GM10266 (cell line): ENCODE results near the gene PLA2G4C.
A peak's percentile ranks its signal among the peaks of the same experiment; 100 is the strongest.

Experiments
- DNase-seq: peaks from one replicate; pipeline ENCODE4 v3.0.0; 2012; ENCODE audit errors: extremely low spot score
- TF ChIP-seq, protein P1 (sequence below): IDR thresholded peaks from 2 replicates; pipeline ENCODE4 v1.5.1; 2012; ENCODE audit warnings: mild to moderate bottlenecking, low read depth; ENCODE audit not compliant: control insufficient read depth, insufficient read depth; ENCODE audit errors: missing control alignments

Gene PLA2G4C

DNA sequence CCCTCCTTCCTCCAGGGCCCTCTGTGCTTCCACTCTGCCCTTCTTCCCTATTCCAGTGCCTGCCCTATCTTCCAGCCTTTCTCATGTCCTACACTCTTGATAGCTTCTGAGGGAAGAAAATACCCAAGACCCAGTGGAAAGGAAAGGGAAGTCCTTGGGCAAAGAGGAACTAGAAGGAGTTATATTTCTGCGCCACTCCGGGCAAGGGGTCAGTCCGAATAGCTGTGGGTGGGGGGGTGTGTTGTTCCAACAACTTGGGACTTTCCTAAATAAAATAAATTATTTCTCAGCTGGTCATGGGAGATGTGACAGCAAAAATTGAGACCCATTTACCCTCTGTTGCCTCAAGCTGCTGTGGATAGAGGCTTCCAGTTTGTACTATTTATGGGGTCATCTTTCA lies 89.9 kb downstream of the PLA2G4C start:
- TF ChIP-seq, protein P1, sequence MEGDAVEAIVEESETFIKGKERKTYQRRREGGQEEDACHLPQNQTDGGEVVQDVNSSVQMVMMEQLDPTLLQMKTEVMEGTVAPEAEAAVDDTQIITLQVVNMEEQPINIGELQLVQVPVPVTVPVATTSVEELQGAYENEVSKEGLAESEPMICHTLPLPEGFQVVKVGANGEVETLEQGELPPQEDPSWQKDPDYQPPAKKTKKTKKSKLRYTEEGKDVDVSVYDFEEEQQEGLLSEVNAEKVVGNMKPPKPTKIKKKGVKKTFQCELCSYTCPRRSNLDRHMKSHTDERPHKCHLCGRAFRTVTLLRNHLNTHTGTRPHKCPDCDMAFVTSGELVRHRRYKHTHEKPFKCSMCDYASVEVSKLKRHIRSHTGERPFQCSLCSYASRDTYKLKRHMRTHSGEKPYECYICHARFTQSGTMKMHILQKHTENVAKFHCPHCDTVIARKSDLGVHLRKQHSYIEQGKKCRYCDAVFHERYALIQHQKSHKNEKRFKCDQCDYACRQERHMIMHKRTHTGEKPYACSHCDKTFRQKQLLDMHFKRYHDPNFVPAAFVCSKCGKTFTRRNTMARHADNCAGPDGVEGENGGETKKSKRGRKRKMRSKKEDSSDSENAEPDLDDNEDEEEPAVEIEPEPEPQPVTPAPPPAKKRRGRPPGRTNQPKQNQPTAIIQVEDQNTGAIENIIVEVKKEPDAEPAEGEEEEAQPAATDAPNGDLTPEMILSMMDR = no peak
- no peak for DNase-seq

DNA sequence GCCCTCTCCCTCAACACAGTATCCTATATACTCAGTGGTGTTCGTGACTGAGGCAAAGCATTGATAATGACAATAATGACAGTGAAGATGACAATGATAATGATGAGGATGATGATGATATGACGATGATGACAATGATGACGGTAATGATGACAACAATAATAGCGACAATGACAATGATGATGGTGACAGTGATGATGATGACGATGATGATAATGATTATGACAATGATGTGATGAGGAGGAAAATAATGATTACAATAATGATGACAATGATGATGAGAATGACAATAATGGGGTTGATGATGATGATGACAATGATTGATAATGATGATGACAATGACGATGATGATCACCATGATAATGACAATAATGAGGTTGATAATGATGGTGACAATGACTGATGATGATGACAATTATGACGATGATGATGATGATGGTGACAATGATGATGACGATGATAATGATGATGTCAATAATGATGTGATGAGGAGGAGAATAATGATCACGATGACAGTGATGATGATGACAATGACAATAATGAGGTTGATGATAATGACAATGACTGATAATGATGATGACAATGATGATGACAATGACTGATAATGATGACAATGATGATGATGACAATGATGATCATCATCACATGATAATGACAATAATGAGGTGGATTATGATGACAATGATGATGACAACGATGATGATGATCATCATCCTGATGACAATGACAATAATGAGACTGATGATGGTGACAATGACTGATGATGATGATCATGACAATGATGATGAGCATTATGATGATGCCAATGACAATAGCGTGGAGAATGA lies 99.5 kb downstream of the PLA2G4C start:
- TF ChIP-seq, protein P1 = no peak
- DNase-seq = no peak

DNA sequence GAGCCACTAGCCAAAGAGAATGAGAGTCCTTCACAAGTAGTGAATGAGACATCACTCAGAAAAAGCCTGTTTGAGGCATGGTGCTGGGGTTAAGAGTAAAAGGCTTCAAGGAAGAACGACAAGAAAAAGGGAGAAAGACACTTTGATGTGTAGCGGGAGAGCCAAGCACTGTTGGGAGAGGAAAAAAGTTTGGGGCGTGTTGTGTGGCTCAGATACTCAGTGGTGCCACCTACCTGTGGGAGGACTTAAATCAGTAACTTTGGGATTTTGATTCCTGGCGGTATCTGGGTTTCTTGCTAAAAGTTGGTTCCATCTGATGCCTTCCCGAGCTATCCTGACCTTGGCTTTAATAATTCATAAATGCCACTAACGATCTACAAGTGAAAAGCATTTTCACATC lies 103.9 kb downstream of the PLA2G4C start:
- TF ChIP-seq, protein P1 = peak; percentile 27
- DNase-seq = no peak

DNA sequence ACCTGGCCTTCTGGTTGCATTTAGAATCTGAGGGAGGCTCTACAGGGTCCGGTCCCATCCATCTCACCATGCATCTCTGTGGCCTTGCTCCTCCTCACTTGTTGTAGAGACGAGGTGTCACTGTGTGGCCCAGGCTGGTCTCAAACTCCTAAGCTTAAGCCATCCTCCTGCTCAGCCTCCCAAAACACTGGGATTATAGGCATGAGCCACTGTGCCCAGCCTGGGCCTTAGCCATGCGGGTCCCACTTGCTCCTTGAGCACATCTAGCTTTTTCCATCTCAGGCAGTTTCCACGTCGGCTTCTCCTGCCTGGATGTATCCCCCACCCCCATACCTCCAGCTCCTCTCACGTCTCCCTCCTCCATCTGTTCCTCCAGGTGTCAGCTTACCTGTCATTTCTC lies 106.4 kb downstream of the PLA2G4C start:
- TF ChIP-seq, protein P1 = no peak
- DNase-seq = no peak

DNA sequence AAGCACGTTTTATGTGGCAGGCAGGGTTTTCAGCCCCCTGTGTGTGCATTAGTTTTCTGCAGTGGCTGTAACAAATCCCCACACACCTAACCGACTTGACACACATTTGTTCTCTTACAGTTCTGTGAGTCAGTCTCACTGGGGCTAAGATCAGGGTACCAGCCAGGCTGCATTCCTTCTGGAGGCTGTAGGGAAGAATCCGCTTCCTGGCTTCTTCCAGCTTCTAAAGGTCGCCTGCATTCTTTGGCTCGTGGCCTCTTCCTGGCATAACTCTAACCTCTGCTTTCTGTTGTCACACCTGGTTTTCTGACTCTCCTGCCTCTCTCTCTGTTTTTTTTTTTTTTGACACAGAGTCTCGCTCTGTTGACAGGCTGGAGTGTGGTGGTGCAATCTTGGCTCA lies 109.8 kb downstream of the PLA2G4C start:
- TF ChIP-seq, protein P1 = no peak
- DNase-seq = no peak

DNA sequence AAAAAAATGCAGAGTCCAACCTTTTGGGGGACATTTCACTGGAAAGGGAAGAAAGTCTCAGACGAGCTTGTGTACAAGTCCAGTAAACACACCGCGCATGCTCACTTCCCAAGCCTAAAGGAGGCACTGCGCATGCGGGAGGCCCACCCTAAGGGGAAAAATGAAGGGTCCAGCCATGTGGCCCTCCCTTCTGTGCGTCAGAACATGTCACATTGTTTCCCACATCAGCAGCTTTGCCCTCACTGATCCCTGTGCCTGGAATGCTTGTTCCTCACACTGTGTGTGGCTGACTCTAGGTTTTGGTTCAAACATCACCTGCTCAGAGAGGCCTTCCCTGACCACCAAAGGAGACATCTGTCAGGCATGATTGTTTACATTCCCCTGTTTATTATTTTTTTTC lies 111.8 kb downstream of the PLA2G4C start:
- TF ChIP-seq, protein P1 = no peak
- no peak for DNase-seq
